Hematopoietic multipotent progenitor cell treated with erythropoietin and hydrocortisone succinate and interleukin-3 and kit ligand, for 6 days (in vitro differentiated cells): ENCODE measurements around the gene CFAP91.

Experiments
- DNase-seq: peaks from one replicate; pipeline ENCODE4 v3.0.0-alpha.2; 2015

CFAP91 gene

DNA sequence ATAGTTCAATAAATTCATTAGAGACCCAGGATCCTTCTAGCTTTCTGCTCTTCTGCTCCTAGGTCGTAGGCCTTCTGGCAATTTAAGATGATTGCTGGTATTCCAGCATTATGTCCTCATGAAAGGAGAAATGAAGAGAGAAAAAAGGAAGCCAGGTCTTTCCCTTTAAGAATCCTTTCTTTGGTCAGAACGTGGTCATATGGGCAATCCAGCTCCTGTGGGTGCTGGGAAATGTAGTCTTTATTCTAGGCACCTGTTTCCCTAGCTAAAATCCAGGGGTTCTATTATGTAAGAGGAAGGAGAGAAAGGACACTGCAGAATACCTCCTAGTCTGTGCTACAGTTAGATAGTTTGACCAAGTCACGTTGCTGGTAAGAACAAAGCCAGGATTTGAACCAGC lies 43.6 kb downstream of the CFAP91 start:
- no peak for DNase-seq

DNA sequence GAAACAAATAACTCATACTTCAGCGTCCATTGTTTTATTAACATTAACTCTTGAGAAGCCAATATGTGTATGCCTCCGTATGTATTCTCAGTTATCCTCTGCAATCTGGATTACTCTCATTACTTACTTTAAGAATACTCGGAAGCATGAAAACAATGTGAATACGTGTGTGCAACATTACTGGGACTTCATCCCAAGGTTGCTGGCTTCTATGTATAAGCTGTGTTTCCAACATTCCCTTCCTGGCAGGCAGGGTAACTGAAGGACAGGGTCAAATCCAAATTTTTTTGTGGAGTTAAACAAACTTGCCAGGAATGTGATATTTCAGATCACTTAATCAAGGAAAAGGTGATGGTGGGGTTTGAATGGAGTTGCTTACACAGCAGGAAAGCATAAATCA lies 44.5 kb downstream of the CFAP91 start:
- DNase-seq: no peak

DNA sequence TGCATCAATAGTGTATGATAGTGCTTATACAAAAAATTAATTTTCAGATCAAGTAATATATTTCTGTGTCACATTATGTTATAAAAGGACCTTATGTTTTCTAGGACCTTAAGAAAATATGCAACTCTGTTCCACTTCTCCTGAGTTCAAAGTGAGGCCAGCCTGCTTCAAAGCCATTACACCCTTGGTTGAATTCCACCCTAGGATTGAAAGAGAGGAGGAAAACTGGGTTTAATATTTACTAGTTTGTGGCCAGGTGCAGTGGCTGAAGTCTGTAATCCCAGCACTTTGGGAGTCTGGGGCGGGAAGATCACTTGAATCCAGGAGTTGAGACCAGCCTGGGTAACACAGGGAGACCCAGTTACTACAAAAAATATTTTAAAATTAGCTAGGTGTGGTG lies 46.2 kb downstream of the CFAP91 start:
- no peak for DNase-seq

DNA sequence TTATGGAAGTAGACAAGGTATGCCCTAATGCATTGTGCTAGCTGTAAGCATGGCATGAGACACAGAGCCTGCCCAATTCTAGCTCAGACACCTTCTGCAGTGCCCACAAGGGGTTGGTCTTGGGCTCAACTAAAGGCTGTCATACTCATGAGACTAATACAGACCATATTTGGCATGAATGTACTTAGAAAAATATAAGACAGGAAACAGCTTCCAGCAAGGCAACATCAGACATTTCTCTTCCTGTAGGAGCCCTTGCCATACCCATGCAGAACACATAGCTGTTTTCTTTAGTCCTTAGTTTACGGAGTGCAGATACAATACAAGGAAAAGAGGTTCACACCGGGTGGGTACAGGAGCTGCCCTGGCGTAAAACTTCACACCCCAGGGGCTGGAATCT lies 48.6 kb downstream of the CFAP91 start:
- no peak for DNase-seq
